Activated CD4-positive, alpha-beta T cell treated with anti-CD3 and anti-CD28 coated beads, Interleukin-2, amount 50 U/mL, for 24 hours (primary cell): ENCODE measurements around the gene PKN2.

Experiments
- DNase-seq, 2 donors: peaks; one replicate each; pipeline ENCODE4 v3.0.0-alpha.2; 2020; ENCODE audit warnings: low read depth in 1 of 2, low spot score in 1 of 2

The PKN2 gene

DNA sequence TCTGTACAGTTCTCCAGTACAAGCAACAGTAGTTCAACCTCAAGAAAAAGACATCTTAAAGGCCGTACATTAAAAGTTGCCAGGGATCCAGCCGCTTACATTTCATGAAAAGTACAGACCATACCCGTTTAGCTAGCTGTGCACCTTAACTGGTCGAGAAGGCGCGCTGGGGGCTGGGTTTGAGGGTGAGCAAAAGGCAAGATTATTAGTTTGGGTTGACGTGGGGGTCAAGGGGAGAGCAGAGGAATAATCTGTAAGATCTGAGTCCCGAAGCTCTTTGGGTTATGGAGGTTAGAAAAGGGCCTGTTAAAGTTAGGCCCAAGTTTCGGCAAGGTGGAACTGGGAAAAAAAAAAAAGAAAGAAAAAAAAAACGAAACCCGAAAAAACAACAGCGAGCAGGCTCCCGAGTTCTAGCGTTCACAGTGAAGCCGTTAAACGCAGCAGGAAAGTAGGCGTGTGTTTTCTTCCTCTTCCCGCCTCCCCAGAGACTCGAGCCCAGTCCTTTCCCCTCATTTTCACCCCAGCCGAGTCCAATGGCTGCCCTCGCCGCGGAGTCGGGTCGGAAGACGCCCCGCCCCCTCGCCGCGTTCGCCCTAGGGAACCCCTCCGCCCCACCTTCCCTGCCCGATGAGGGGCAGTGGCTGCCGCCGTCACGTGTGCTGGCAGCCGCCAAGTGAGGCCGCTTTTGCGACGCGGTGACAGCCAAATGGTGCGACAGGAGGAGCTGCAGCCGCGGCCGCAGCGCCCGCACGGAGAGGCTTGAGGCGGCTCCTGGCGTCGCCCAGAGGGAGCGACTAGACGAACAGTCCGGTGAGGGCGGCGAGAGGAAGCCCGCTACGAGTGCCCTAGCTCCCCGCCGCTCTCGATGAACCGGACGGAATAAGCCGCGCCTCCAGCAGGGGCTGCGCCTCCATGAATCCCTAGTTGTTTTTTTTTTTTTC lies at the start of gene PKN2:
Gene PKN2, plus strand, starts transcription at position 733 of the 941 bp plus-strand sequence. CDS start 308 bp downstream, outside the sequence.
- peak; percentile 87 to 96 for DNase-seq

- DNase-seq: no peak
Measured at GRCh38 chr1:88634538-88634937, 49.5 kb upstream of the PKN2 start.

DNA sequence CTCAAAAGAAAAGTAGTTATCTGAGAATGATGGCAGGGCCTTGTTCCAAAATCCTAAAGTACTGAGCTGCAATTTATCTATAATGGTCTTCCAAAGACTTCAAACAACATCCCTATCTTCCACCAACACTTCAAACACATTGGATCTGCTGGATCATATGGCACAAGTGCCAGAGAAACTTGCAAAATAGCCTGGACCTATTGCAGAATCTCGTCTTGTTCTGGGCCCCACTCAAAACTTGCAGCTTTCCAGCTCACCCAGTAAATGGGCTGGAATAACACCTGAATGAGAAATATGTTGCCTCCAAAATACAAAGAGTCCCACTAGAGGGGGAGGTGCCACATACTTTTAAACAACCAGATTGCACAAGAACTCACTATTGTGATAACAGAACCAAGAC lies 44.0 kb upstream of the PKN2 start:
- no peak for DNase-seq

GRCh38 chr1:88645886-88646285 lies 38.2 kb upstream of the PKN2 start:
- DNase-seq: no peak

DNA sequence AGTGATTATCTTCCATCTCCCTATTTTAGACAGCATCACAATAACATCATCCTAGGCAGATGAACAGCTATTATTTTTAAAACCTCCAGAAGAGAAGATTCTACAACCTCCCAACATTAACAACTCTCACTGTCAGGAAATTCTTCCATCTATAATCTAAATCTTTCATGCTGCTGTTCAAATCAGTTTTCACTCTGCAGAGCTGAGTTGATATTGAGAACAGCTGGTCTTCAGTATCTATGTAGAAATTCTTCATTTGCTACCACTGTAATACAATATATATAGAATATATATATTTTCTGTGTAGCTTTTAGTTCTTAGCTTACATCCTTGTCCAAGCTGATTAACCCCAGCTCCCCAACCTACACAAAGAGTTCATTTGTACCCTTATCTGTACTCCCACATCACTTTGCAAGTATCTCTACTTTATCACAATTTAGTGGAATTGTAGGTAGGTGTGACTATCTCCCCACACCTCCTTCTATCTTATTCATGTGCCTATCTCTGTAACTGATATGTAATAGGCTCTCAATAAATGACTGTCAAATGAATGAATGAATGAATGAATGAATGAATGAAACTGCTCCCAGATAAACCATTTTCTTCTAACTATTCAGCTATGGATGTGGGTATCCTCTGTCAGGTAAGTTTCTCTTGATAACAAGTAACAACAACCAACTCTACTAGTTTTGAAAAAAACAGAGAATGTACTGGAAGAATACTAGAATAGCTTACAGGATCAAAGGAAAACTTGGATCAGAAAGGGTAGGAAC lies 37.4 kb upstream of the PKN2 start:
- DNase-seq: no peak

DNA sequence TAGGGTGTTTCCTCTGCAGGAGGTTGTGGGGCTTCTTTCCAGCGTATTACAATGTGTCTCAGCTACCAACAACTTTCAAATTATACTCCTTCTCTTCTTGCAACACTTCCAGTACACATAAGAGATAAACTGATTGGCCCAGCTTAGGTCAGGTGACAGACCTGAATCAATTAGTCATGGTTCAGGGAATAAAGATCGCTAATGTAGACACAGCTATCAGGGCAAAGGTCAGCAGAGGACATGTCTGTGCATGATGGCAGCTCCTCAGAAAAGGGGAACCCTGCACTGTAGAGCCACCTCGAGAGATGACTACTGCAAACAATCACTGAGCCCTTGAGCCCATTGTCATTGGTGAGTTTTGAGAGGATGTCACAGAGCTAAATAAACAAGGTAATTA lies 36.8 kb upstream of the PKN2 start:
- no peak for DNase-seq

GRCh38 chr1:88647749-88648415 lies 36.2 kb upstream of the PKN2 start:
- DNase-seq: no peak

DNA sequence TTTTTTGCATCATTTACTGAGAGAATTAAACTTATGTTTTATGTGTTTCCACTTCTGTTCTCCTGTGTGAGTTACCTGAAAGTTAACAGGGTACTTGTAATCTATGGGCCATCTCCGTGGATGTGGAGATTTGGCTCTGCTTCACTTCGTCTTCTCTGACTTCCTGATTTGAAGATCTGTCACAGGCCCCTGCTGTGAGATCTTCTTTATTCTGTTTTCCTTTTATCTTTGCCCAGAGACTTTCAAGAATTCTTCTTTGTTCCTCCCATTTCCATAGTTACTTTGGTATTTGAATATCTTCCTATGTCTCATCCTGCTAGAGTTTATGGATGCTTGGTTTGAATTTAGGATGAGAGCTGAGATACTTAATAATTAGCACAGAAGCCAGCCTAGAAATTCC lies 35.4 kb upstream of the PKN2 start:
- no peak for DNase-seq

- no peak for DNase-seq
Measured at GRCh38 chr1:88649932-88650331, 34.1 kb upstream of the PKN2 start.

GRCh38 chr1:88650676-88651418 lies 33.2 kb upstream of the PKN2 start:
- DNase-seq: no peak

GRCh38 chr1:88655140-88655539 lies 28.9 kb upstream of the PKN2 start:
- DNase-seq: no peak

DNA sequence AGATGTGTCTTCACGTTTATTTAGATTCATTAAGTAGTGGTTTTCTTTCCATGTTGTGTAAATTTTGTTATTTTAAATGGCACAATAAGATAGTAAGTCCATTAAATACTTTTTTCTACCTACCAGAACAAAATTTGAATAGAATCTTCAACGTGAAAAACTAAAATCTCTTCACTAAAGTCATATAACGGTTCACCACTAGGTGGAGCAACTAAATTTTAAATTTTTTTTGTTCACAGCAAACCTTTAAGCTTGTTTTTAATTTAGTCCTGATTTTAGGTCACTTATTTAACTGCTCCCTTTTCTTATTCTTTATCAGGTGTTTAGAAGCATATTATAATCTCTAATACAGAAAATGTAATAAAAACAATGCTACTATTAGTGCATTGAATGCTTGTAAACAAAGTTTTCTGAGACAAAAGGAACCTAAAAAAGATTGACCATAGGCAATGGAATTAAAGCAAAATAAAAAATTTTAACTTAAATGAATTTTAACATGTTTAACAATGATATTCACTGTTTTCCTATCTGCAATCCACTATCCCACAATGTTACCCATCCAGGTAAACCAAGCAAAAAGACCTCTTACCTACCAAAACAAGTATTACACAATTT lies 28.3 kb upstream of the PKN2 start:
- no peak for DNase-seq

GRCh38 chr1:88658419-88658818 lies 25.7 kb upstream of the PKN2 start:
- no peak for DNase-seq

GRCh38 chr1:88659552-88659951 lies 24.5 kb upstream of the PKN2 start:
- no peak for DNase-seq

DNA sequence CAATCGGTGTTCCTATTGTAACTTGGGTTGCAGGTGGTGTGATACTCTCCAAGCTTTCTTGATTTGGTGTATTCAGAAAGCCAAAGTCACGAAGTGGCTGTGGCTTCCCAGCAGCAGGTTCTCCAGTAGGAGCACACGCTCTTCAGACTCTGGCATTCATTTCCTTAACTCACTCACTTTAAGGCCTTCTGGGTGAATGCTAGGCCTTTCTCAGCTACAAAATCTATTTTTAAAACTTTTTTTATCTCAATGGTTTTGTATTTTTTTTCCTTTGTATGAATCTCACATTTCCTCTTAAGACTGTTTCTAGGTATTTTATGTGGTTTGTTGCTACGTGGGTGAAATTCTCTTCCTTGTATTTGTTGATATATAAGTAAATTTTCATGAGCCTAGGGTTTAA lies 22.9 kb upstream of the PKN2 start:
- no peak for DNase-seq

DNA sequence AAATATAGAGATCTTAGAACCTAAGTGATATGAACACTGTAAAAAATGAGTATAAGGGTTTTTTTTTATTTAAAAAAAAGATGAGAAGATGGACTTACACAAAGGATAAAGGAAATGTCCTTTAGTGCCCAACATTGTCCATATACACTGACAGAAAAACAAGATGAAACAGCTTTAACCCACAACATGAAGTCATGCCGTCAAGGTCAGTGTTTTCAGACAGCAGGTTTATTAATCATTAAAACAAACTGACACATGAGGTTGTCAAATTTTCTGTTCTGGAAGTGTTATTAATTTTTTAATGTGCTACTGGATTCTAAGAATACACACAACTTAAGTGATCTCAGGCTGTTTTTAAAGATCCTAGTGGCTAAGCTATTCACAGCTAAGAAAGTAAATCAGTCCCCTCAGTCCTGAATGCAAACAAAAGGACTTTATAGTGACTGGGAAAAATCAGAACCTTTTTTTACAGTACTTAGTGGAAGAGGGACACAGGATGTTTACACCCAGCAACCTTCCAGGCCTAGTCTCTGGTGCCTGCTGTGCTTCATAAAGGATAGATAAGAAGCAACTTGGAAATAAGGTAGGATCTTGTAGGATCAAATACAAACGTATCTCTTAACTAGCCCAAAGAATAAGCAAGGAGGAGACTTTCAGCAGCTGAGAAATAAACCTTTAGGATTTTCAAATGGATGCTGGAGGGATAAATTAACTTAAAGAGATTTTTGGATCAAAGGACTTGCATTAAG lies 21.9 kb upstream of the PKN2 start:
- DNase-seq: no peak

DNA sequence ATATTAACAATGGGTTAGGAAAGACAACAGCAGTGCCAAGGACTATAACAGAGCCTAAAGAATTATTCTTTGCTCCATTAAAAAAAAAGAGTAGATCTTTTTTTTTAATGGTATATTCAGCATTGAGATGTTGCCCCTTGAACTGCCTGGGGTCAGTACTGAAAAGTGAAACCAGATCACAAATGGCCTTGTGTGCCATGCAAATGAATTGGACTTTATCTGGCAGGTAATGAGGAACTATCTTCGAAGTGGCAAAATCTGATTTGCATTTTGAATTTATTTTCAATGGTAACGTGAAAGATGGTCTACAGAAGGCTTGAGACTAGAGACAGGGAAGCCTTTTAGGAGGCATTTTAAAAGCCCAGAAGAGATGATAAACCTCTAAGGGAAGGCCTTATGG lies 21.4 kb upstream of the PKN2 start:
- no peak for DNase-seq

DNA sequence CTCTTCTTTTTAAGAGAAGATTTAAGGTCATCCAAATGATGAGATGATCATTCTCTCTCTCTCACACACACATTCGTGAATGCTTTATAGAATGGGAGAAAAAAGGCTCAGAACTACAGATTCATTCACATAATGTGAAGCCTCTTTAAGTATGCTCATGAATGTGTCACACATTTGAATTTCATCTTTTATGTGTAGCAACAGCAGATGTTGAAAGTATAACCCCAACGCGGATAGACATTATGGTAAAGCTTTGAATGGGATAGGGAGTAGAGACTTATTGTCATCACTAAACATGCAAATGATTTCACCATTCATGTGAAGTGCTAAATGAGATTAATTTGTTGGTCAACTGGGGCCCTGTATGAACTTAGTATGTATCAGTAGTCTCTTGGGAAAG lies 15.7 kb upstream of the PKN2 start:
- DNase-seq: no peak

DNA sequence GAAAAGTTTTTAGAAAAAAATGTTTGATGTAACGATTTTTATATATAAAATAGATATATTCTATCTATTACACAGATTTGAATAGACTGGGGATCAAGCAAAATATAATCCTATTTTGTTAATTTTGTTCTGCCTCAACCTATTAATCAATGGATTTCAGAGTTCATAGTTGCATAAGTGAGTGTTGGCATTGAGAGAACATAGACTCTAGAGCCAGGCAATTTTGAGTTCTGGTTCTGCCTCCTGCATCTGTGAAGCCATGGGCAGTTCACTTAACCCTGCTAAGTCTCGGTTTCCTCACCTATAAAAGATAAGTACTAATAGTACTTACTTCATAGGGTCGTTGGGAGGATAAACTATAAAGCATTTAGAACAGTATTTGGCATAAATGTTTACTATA lies 13.6 kb upstream of the PKN2 start:
- DNase-seq: no peak

GRCh38 chr1:88673446-88673845 lies 10.6 kb upstream of the PKN2 start:
- no peak for DNase-seq
